HepG2 (cell line): ENCODE measurements around the gene OLFM2. TPM values are rescaled to one million over a fixed set of nuclear protein-coding genes. Genes with fewer than 3 reads are reported as not detected.
A peak's percentile ranks its signal among the peaks of the same experiment; 100 is the strongest.

ENCODE experiments used
- ARHGAP35 ChIP-seq: sonication (generic); formaldehyde crosslinking; IDR thresholded peaks from 2 replicates; pipeline ENCODE4 v1.9.0; 2022; ENCODE audit warnings: mild to moderate bottlenecking, inconsistent platforms, moderate library complexity, missing genetic modification reagents, borderline replicate concordance
- ATM ChIP-seq: fragments of 450-650 bp; IDR thresholded peaks from 2 replicates; pipeline ENCODE4 v1.7.1; 2017; ENCODE audit warnings: mild to moderate bottlenecking, borderline replicate concordance
- FOXP1 ChIP-seq, 2 experiments: fragments of 450-650 bp in 1 of 2; IDR thresholded peaks; 2 replicates each; pipeline ENCODE4 v1.6.1; 2017 to 2018; ENCODE audit warnings: antibody characterized with exemption in 1 of 2
- ISL2 ChIP-seq: sonication (generic); formaldehyde crosslinking; IDR thresholded peaks from 2 replicates; pipeline ENCODE4 v1.5.0; 2020; ENCODE audit warnings: missing genetic modification reagents
- MXI1 ChIP-seq: IDR thresholded peaks from 3 replicates; pipeline ENCODE4 v1.6.1; 2012; ENCODE audit warnings: low read depth, low read length, inconsistent platforms, borderline replicate concordance
- SMARCC2 ChIP-seq: fragments of 450-650 bp; IDR thresholded peaks from 2 replicates; pipeline ENCODE4 v1.6.1; 2017; ENCODE audit warnings: antibody characterized with exemption, mild to moderate bottlenecking
- SOX13 ChIP-seq, 3 experiments: fragments of 450-650 bp in 1 of 3; sonication (generic) in 1 of 3; formaldehyde crosslinking in 1 of 3; IDR thresholded peaks in 2 of 3; conservative IDR thresholded peaks in 1 of 3; 2 replicates each; pipeline versions ENCODE4 v1.5.0 to v1.6.1; 2016 to 2020; ENCODE audit warnings: antibody characterized with exemption in 1 of 3, mild to moderate bottlenecking in 1 of 3, missing compliant biosample characterization in 1 of 3, missing genetic modification reagents in 1 of 3, moderate library complexity in 1 of 3
- SOX5 ChIP-seq: IDR thresholded peaks from 2 replicates; pipeline ENCODE4 v1.6.1; 2016; ENCODE audit warnings: borderline replicate concordance
- SP140L ChIP-seq: sonication (generic); formaldehyde crosslinking; IDR thresholded peaks from 2 replicates; pipeline ENCODE4 v1.4.0; 2020; ENCODE audit warnings: missing genetic modification reagents, borderline replicate concordance
- SRSF9 ChIP-seq: fragments of 200-400 bp; formaldehyde crosslinking; IDR thresholded peaks from 2 replicates; pipeline ENCODE4 v1.6.1; 2018; ENCODE audit warnings: borderline replicate concordance, mild to moderate bottlenecking, low read depth, low read length; ENCODE audit not compliant: insufficient read depth, poor library complexity, severe bottlenecking
- ZNF547 ChIP-seq: sonication (generic); formaldehyde crosslinking; IDR thresholded peaks from 2 replicates; pipeline ENCODE4 v1.5.1; 2020; ENCODE audit warnings: mild to moderate bottlenecking, missing genetic modification reagents
- ZNF550 ChIP-seq: sonication (generic); formaldehyde crosslinking; IDR thresholded peaks from 2 replicates; pipeline ENCODE4 v1.4.0; 2020; ENCODE audit warnings: mild to moderate bottlenecking, missing genetic modification reagents, borderline replicate concordance
- ZNF589 ChIP-seq: sonication (generic); formaldehyde crosslinking; conservative IDR thresholded peaks from 2 replicates; pipeline ENCODE4 v1.8.0; 2022; ENCODE audit warnings: mild to moderate bottlenecking, moderate library complexity, missing genetic modification reagents
- ZNF605 ChIP-seq: sonication (generic); formaldehyde crosslinking; IDR thresholded peaks from 2 replicates; pipeline ENCODE4 v1.8.0; 2022; ENCODE audit warnings: mild to moderate bottlenecking, missing genetic modification reagents
- polyA plus RNA-seq, 8 experiments: library from polyadenylated mRNA; depleted of rRNA in 3 of 8; stranded (reverse) in 7 of 8; unstranded in 1 of 8; fragments of >200 nt; fragmentation: Illumina TruSeq in 4 of 8; extraction: Trizol in 4 of 8; gene quantifications; 2 replicates each; pipeline versions ENCODE4 v1.2.1 to v1.2.3, GENCODE V29; 2011 to 2016; ENCODE audit warnings: low read depth in 4 of 8, missing spikeins in 1 of 8, mixed read lengths in 1 of 8; ENCODE audit not compliant: insufficient read depth in 1 of 8
- total RNA-seq, 5 experiments: library from RNA; depleted of rRNA; stranded (reverse); fragments of >200 nt; fragmentation: Illumina TruSeq; extraction: Trizol; gene quantifications; 2 replicates each; pipeline ENCODE4 v1.2.3, GENCODE V29; 2016; ENCODE audit warnings: low read depth in 1 of 5
- TF ChIP-seq, protein P1 (sequence below): sonication (generic); formaldehyde crosslinking; IDR thresholded peaks from 2 replicates; pipeline ENCODE4 v1.5.0; 2020; ENCODE audit warnings: mild to moderate bottlenecking, missing genetic modification reagents
- TF ChIP-seq, protein P2 (sequence below): sonication (generic); formaldehyde crosslinking; conservative IDR thresholded peaks from 2 replicates; pipeline ENCODE4 v1.8.0; 2022; ENCODE audit warnings: mild to moderate bottlenecking, moderate library complexity, missing genetic modification reagents
- TF ChIP-seq, protein P3 (sequence below): IDR thresholded peaks from 2 replicates; pipeline ENCODE4 v1.6.1; 2016
- TF ChIP-seq, protein P4 (sequence below): sonication (generic); formaldehyde crosslinking; IDR thresholded peaks from 2 replicates; pipeline ENCODE4 v1.9.0; 2021; ENCODE audit warnings: missing genetic modification reagents, mild to moderate bottlenecking, borderline replicate concordance
- TF ChIP-seq, protein P5 (sequence below), 2 experiments: sonication (generic) in 1 of 2; formaldehyde crosslinking in 1 of 2; IDR thresholded peaks; 2 replicates each; pipeline versions ENCODE4 v1.4.0 to v1.6.1; 2018 to 2020; ENCODE audit warnings: missing genetic modification reagents in 2 of 2, borderline replicate concordance in 1 of 2, low read depth in 1 of 2, mild to moderate bottlenecking in 1 of 2, missing biosample characterization in 1 of 2

The OLFM2 gene
- total and polyA plus RNA-seq, 2 of the 13 experiments (the other 11 are each of a cell fraction or from before 2014, with no cell fraction given) = 0.20 to 0.51 TPM

DNA sequence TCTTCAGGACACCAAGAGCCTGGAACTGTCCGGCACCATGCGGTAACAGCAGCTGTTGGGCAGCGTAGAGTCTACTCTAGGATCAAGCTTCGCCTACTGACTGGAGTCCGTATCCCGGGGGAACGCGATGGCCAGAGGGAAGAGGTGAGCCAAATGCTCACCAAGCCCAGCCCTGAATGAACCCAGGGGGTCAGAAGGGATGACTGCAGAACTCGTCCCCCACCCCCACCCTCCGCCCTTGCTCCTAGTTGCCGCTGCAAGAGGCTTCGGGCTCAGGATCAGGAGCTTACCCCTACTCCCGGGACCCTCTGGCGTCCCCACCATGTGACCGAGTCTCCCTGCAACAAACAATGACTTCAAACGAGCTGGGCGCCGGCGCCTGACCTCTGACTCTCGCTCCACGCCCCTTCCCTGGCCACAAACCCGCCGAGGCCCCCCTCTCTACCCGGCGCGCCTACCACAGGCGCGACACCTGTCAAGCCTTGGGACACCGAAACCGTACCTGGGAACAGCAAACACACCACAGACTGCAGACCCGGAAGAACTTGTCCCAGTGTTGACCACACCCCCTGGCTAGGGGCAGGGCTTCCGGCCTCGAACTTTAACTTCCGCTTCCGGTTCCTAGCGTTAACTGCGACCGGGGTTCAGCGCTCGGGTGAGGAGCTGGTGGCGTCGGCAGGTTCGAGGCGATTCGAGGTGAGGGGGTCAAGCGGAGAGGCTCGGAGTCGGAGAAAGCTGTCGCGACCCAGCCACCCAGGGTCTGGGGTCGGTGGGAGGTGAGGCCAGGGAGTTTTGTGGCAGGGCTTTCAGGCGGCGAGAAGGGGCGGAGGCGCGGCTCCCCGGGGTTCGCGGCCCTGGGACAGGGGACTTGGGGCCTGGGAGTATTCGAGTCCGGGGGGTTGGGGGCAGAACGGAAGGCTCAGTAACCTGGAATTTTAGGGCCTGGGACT, 108.8 kb downstream of the OLFM2 start, which contains the start of gene UBL5 (continued):
- TF ChIP-seq SP140L (CRISPR knock-in tag) (no peak), SMARCC2 (no peak), ZNF550 (CRISPR knock-in tag) (no peak), SOX13 (IDR thresholded peaks at IDR 0.05) (no peak), SOX13 (CRISPR knock-in tag; conservative IDR thresholded peaks at IDR 0.05 in 1 of 2, IDR thresholded peaks at IDR 0.05 in 1 of 2) (peak in 1 of 2 experiments; percentile 21; a peak in 1 of 4 replicates), ZNF605 (peak; percentile 47; the same call in 1 of the 2 replicates), MXI1 (peak; percentile 90), SRSF9 (no peak), FOXP1 (IDR thresholded peaks at IDR 0.05) (no peak), FOXP1 (CRISPR knock-in tag; IDR thresholded peaks at IDR 0.05) (no peak; the same call in 1 of the 2 replicates), ATM (no peak), ARHGAP35 (CRISPR knock-in tag) (peak; percentile 64; the same call in 1 of the 2 replicates), ZNF547 (no peak; the same call in 1 of the 2 replicates), ISL2 (CRISPR knock-in tag) (no peak), ZNF589 (0 out of 2 replicates have a peak, but pooled peaks have one; percentile 65), SOX5 (CRISPR knock-in tag) (no peak)
- TF ChIP-seq, protein P1, sequence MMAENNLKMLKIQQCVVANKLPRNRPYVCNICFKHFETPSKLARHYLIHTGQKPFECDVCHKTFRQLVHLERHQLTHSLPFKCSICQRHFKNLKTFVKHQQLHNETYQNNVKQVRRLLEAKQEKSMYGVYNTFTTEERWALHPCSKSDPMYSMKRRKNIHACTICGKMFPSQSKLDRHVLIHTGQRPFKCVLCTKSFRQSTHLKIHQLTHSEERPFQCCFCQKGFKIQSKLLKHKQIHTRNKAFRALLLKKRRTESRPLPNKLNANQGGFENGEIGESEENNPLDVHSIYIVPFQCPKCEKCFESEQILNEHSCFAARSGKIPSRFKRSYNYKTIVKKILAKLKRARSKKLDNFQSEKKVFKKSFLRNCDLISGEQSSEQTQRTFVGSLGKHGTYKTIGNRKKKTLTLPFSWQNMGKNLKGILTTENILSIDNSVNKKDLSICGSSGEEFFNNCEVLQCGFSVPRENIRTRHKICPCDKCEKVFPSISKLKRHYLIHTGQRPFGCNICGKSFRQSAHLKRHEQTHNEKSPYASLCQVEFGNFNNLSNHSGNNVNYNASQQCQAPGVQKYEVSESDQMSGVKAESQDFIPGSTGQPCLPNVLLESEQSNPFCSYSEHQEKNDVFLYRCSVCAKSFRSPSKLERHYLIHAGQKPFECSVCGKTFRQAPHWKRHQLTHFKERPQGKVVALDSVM = no peak
- TF ChIP-seq, protein P2, sequence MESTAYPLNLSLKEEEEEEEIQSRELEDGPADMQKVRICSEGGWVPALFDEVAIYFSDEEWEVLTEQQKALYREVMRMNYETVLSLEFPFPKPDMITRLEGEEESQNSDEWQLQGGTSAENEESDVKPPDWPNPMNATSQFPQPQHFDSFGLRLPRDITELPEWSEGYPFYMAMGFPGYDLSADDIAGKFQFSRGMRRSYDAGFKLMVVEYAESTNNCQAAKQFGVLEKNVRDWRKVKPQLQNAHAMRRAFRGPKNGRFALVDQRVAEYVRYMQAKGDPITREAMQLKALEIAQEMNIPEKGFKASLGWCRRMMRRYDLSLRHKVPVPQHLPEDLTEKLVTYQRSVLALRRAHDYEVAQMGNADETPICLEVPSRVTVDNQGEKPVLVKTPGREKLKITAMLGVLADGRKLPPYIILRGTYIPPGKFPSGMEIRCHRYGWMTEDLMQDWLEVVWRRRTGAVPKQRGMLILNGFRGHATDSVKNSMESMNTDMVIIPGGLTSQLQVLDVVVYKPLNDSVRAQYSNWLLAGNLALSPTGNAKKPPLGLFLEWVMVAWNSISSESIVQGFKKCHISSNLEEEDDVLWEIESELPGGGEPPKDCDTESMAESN (CRISPR knock-in tag) = peak; percentile 81; the same call in 1 of the 2 replicates
- TF ChIP-seq, protein P3, sequence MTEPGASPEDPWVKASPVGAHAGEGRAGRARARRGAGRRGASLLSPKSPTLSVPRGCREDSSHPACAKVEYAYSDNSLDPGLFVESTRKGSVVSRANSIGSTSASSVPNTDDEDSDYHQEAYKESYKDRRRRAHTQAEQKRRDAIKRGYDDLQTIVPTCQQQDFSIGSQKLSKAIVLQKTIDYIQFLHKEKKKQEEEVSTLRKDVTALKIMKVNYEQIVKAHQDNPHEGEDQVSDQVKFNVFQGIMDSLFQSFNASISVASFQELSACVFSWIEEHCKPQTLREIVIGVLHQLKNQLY (CRISPR knock-in tag) = 0 out of 2 replicates have a peak, but pooled peaks have one; percentile 12
- TF ChIP-seq, protein P4, sequence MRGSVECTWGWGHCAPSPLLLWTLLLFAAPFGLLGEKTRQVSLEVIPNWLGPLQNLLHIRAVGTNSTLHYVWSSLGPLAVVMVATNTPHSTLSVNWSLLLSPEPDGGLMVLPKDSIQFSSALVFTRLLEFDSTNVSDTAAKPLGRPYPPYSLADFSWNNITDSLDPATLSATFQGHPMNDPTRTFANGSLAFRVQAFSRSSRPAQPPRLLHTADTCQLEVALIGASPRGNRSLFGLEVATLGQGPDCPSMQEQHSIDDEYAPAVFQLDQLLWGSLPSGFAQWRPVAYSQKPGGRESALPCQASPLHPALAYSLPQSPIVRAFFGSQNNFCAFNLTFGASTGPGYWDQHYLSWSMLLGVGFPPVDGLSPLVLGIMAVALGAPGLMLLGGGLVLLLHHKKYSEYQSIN (CRISPR knock-in tag) = no peak
- TF ChIP-seq, protein P5, sequence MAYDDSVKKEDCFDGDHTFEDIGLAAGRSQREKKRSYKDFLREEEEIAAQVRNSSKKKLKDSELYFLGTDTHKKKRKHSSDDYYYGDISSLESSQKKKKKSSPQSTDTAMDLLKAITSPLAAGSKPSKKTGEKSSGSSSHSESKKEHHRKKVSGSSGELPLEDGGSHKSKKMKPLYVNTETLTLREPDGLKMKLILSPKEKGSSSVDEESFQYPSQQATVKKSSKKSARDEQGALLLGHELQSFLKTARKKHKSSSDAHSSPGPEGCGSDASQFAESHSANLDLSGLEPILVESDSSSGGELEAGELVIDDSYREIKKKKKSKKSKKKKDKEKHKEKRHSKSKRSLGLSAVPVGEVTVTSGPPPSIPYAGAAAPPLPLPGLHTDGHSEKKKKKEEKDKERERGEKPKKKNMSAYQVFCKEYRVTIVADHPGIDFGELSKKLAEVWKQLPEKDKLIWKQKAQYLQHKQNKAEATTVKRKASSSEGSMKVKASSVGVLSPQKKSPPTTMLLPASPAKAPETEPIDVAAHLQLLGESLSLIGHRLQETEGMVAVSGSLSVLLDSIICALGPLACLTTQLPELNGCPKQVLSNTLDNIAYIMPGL (CRISPR knock-in tag; IDR thresholded peaks at IDR 0.05; ENCODE audit: borderline replicate concordance in 1 of 2, low read depth in 1 of 2) = peak; percentile 84 to 88
